NCI-H1417 (cell line): ENCODE data around the gene HLCS.
"Not testable (repeated sequence)": the region's sequence is repeated elsewhere in the genome, so short reads cannot be mapped to it uniquely, and the experiment has no call there.

Source experiments
- DNase-seq, 3 experiments: peaks; one replicate each; lab custom pipeline; 2025; lab: John Stamatoyannopoulos, UW

HLCS gene

DNA sequence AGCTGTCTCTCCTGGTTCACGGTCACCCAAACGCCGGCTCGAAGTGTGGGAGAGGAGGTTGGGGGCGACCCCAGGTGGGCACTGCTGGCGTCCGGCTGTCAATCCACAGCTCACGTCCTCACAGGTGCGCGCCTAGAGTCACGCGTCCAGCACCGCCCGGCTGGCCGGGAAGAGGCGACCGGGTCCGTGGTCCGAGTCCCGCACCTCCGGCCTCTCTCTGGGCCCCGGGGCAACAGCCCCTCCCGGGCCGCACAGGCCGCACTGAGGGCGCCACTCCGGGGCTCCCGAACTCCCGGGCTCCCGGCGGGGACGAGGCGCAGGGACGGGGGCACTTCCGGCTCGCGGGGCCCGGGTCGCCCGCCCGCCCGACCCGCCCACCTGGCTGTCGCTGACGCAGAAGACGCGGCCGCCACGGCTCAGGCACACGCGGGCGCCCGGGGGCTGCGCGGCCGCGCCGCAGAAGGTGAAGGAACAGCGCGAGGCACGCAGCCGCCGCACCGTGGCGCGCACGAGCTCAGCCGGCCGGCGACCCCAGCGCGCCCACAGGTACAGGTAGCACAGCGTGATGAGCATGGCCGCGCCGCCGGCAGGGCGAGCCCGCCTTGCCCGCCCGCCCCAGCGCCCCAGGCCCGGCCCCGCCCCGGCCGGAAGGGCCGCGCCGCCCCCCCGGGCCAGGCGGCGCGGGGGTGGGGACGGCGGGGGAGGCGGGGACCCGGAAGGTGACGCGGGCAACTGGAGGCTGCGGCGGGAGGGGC is at the start of gene HLCS:
Gene HLCS (minus strand): TSS at position 604 of the 755 bp plus-strand sequence. CDS start 31 bp downstream, at position 573.
- peak; percentile 87 to 90 (median 90) for DNase-seq

DNA sequence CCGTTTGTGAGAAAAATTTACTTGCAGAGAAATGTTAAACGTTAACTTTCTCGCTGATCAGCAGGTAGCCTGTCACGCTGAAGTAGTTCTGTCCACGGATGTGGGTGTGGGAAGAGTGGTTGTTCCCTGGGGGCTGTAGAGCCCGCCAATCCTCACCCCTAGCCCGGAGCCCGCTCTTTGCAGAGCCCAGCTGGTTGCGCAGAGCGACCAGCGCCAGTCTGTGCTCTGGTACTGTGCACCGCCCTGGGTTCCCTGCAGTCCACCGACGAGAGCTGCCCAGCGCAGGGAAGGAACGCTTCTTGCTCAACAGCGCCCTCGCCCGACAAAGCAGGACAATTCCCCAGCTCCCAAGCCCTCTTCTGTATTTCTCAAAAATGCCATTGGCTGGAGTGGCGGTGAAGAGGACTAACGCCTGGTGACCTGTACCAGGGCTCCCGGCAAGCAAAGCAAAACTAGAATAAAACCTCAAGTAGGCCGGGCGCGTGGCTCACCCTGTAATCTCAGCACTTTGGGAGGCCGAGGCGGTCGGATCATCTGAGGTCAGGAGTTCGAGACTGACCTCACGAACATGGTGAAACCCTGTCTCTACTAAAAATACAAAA is 43.4 kb upstream of the HLCS start:
- DNase-seq, result peak; percentile 95 to 98 (median 97)

DNA sequence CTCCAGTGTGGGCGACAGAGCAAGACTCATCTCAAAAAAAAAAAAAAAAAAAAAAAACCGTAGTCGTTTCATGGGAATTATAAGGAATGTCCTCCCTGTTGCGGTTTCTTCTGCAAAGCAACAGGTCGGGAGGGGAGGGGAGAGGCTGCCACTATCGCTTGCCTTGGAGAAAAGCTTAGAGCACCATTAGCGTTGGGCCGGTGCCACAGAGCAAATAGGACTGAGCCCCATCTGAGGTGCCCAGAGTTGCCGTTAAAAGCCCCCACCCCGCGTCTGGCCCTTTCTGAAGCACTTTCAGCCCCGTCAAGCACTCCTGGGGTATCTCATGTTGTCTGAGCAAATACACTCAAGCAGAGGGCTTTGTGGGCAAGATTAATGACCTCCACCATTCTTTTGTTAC is 42.3 kb upstream of the HLCS start:
- DNase-seq, result peak; percentile 94 to 99 (median 99)

DNA sequence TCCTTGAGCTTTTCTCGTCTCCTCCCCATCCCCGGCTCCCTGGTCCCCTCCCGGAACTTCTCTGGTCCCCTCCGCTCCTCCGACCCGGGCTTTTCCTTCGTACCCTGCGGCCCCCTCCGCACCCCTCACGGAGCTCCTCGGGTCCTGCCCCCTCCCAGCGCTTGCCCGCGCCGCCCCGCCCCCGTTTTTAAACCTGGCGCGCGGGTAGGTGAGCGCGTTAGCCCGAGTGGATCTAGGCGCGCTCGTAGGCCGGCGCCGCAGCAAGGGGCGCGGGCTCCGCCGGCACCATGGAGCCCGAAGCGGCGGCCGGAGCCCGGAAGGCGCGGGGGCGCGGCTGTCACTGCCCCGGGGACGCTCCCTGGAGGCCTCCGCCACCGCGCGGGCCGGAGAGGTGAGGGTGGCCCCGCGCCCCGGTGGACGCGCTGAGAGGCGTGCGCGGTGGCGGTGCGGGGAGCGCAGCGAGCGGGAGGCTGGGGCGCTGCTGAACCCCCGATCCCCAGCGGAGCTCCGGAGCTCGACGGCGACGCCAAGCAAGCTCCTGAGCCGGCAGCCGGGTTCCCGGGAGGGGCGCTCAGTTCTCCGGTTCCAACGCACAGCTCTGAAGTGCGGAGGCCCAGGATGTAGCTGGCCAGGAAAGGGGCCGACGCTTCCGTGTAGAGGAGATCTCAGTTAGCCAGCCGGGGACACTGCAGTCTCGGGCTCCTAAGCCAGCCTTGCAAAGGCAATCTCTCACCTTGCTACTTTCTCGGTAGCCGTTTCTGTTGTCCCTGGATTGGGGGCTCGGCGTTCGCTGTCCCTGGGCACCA is 40.2 kb upstream of the HLCS start, which contains the start of gene RIPPLY3:
Gene RIPPLY3 (plus strand): TSS at position 217 of the 806 bp plus-strand sequence. CDS start 71 bp downstream, at position 288.
- peak; percentile 35 to 77 (median 67) for DNase-seq

DNA sequence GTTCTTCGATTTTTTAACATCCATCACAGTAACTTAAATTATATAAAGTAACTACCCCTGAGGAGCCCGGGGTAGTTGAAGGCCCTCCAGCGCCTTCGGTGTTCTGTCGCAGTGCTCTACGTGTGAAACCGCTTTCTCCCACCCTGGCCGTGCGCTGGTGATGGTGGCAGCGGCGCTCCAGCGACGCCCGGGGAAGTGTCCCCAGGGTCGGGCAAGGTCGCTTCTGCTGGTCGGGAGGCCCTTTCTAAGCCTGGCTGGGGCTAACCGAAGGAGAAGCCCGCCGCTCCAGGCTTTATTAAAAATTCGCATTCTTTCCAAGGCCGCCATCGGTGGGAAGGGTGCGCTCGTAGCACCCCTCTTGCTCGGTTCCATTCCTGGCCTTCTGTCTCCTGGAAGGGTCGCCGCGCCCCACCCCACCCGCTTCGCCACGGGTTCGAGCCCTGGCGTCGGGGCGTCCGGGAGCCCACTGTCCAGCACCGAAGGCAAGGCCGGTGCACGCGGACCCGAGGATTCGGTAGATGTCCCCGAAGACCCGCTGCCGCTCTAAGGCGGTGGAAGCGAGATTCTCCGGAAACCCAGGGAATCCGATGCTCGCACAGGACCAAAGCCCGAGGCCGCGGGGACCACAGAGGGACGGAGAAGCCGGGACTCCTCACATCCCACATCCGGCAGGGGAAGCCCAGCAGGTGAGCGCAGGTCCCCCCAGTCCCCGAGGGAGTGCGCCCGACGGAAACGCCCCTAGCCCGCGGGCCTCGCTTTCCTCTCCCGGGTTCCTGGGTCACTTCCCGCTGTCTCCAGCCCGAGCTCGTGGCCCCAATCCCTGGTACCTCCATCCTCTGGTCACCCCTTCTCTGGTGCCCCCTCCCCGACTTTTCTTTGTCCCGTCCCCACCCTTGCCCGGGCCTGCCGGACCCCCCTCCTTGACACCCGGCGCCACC is 39.3 kb upstream of the HLCS start:
- DNase-seq, result no peak

DNA sequence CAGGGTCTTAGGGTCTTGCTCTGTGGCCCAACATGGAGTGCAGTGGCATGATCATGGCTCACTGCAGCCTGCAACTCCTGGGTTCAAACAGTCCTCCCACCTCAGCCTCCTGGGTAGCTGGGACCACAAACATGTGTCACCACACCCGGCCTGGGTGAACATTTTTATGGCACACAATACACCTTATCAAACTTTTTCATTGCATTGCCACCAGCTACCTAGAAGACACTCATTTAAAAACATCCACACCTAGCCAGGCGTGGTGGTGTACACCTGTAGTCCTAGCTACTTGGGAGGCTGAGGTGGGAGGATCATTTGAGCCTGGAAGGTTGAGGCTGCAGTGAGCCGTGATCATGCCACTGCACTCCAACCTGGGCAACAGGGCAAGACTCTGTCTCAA is 37.4 kb upstream of the HLCS start:
- not testable (repeated sequence) for DNase-seq

DNA sequence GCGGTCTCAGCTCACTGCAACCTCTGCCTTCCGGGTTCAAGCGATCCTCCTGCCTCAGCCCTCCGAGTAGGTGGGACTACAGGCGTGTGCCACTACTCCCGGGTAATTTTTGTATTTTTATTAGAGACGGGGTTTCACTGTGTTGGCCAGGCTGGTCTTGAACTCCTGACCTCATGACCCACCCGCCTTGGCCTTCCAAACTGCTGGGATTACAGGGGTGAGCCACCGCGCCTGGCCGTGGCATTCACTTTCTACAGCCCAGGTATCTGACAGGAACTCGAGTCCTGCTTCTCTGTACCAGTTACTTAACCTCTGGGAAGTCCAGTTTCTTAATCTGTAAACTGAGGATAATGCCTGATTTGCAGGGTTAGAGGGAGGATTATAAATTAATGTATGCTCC is 36.4 kb upstream of the HLCS start:
- DNase-seq, result not testable (repeated sequence)

DNA sequence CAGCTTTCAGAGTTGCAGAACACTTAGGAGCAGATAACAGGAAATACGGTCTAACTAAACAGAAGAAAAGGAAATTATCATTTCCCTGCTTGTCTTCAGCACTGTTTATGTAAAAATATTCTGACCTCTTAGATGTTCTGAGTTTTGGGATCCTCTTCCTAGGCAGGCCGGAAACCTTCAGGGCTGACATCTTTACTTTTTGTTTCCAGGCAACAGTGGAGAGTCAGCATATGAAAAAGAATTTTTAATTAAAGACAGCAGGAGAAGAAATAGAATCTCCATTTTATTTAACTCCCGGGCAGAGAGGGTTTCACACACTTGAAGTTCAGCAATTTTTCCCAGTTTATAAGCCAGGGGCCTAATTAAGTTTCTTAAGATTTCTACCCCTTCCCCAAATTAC is 35.0 kb upstream of the HLCS start:
- DNase-seq, result peak in 1 of 3 experiments; percentile 20

DNA sequence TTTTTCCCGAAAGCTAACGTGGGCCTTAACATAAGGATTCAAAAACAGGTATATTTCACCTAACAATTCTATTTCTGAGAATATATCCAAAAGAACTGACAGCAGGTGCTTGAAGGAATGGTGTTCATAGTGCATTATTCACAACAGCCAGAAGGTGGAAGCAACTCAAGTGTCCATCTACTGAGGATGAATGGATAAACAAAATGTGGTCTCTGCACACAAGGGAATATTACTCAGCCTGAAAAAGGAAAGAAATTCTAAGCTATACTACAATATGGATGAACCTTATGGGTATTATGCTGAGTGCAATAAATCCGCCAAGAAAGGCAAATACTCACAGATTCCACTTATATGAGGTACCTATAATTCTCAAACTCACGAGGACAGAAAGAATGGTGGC is 33.9 kb upstream of the HLCS start:
- DNase-seq, result peak in 1 of 3 experiments; percentile 26

DNA sequence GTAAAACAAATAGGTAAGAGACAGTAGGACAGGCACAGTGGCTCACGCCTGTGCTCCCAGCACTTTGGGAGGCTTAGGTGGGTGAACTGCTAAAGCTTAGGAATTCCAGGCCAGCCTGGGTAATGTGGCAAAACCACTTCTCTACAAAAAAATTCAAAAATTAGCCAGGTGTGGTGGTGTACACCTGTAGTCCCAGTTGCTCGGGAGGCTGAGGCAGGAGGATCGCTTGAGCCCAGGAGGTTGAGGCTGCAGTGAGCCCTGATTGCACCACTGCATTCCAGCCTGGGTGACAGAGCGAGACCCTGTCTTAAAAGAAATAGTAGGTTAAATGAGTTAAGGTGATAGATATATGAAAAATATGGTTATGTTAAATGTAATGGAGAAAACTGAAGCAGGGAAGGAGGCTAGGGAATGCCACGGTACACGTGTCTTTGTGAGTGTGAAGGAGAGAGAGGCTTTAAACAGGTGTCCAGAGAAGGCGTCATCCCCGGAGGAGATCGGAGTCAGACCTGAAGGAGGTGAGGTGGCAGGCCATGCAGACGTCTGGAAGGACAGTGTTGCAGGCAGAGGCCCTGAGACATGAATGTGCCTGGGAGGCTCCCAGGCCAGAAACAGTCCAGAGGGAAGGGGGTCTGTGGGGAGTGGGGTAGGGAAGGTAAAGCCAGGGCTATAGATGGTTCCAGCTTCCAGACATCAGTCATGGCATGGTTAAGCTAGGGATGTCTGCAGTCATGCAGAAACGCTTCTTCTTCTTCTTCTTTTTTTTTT is 32.8 kb upstream of the HLCS start:
- DNase-seq, result no peak

DNA sequence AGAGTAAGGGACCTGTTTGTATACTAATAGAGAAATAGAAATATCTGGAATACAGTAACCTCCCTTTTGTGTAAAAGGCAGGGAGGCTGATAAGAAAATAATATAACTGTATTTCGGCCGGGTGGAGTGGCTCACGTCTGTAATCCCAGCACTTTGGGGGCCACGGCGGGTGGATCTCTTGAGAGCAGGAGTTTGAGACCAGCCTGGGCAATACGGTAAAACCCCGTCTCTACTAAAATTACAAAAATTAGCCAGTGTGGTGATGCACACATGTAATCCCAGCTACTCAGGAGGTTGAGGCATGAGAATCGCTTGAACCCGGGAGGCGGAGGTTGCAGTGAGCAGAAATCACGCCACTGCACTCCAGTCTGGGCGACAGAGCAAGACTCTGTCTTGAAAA is 28.8 kb upstream of the HLCS start:
- not testable (repeated sequence) for DNase-seq

DNA sequence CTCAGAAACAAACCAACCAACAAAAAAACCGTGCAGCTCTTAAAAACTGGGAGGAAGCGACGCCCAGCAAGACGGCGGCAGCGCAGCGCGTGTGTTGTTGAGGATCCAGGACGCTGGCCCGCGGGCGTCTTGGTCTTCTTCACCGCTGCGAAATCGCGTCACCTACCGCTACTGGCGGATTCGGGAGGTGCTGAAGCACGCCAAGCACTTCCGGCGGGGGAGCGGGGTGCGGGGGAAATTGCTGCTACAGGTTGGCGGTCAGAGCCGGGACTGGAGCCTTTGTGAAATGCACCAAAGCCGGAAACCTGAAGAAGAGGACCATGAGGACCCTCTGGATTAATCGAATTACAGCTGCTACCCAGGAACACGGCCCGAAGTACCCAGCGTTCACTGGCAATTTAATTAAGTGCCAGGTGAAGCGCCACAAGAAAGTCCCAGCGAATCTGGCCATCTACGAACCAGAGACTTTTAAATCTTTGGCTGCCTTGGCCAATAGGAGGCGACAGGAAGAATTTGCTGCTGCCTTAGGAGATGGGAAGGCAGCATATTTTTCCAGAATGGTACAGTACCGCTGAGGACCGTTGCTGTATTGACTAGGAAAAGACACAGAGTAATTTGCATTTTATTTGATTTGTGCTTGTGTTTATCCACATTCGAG is 28.2 kb upstream of the HLCS start:
- no peak for DNase-seq

DNA sequence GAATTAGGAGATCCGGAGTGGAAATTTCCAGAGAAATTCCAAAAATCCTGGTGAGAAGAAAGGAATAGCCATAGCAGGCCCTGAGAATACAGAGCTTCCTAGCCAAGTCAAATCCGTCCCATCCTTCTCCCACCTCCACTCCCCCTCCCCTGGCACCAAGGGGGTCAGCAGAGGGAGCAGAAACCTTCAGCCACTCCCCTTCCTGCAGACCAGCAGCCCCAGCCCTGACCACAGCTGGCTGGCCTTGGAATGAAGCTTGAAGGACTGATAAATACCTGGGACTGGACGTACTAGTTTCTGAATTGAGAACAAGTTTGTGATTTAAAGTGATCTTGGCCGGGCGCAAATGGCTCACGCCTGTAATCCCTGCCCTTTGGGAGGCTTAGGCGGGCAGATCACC is 26.2 kb upstream of the HLCS start:
- DNase-seq, result no peak

DNA sequence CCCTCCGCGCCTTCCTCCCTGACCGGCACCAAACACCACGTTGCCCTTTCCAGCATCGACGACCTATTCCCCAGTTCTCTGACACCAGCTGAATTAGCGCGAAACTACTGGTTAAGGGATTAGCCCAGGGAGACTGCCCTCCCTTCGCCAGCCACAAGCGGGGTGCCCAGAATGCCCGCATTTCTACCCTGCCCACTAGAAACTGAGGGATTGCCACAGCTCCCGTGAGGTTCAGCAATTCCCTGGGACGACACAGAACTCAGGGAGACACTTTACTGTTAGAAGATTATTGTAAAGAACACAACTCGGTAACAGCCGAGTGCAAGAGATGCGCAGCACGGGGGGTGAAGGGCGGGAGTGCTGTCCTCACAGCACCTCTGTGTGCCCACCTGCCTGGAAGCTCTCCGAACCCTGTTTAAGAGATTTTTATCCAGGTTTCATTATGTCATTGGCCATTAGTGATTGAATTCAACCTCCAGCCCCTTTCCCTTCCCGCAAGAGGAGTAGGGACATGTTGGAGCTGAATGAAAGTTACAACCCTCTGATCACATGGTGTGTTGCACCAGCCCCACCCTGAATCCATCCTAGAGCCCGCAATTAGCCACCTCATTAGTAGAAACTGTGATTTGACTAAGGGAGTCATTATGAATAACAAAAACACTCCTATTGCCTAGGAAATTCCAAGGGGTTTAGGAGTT is 24.2 kb upstream of the HLCS start:
- peak; percentile 25 to 71 (median 44) for DNase-seq

DNA sequence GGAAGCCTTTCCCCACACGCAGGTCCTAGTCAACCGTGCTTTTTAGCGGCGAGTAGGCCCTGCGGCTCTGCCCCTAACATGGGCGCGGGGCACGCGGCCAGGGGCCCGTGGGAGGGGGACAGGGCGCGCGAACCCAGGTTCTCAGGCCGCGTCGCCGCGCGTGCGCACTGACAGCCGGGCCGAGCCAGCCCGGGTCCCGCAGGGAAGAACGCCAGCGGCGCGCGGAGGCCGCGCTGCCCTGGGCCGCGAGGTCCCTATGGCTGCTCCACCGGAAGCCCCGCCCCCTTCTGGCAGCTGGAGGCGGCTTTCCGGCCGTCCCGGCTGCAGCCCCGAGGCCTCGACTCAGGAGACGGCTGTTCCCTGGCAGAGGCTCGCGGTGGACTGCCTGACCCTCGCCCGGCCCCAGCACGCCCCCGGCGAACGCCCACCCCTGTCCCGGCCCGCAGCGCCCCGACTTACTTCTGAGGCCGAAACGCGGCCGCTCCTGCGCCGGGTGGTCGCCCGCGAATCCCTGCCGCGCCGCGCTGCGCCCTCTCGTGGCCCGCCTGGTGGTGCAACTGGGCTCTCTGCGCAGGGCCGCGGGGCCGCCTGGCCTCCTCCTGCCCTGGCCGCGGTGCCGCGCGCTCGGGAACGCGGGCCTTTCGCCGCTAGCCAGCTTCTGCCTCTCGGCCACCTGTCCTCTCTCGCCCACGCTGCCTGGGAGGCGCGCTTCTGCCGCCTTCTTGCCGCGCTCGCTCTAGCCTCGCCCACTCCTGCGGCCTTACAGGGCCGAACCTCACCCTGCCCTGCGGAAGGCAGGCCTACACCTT is 23.4 kb upstream of the HLCS start:
- peak; percentile 97 to 99 (median 98) for DNase-seq

DNA sequence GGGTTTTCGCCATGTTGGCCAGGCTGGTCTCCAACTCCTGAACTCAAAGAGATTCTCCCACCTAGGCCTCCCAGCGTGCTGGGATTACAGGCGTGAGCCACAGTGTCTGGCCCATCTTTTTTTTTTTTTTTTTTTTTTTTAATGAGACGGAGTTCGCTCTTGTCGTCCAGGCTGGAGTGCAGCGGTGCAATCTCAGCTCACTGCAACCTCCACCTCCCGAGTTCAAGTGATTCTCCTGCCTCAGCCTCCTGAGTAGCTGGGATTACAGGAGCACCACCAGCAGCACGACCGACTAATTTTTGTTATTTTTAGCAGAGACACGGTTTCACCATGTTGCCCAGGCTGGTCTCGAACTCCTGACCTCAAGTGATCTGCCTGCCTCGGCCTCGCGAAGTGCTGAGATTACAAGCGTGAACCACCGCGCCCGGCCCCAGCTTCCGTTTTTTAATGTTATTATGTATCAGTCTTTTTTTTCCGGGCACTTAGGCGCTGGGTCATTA is 22.8 kb upstream of the HLCS start:
- not testable (repeated sequence) for DNase-seq

DNA sequence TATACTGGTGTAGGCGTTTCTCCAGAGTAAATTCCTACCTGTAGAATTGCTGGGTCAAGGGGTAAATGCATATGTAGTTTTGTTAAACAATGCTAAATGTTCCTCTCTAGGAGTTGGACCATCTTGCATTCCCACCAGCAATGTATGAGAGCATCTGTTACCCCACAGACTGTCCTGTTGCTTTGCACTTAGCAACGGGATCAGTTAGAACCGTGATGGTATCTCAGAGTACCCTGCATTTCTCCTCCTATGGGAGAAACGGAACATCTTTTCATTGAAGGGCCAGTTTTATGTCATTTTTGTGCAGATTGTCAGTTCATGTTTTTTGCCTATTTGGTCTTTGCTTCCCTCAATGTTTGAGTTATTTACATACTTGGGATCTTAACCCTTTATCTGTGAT is 22.1 kb upstream of the HLCS start:
- DNase-seq, result no peak

DNA sequence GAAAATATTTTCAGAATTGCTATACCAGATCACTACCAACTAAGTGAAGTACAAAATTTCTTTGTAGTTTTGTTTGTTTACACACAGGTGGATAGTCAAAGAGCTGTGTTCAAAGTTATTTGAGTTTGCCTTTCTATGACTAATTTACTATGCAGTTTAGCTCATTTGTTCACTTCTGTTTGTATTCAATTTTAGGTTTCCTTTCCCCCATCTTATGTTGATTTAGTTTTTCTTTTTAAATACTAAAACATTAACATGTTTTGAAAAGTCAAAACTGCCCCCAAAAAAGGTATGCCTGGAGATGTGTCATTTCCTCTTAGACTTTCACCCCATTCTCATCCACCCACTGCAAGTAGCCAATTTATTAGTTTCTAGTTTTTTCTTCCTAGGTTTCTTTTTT is 21.4 kb upstream of the HLCS start:
- no peak for DNase-seq
